Activated CD8-positive, alpha-beta memory T cell treated with anti-CD3 and anti-CD28 coated beads, Interleukin-2, amount 50 U/mL, for 4 hours (primary cell): Measurements from ENCODE around the gene ASB2.
A peak's percentile ranks its signal among the peaks of the same experiment; 100 is the strongest.

ENCODE experiments used
- DNase-seq: peaks from one replicate; pipeline ENCODE4 v3.0.0-alpha.2; 2020

Gene ASB2

GRCh38 chr14:93898081-93898611, 78.2 kb downstream of the ASB2 start:
- DNase-seq = no peak

- no peak for DNase-seq
These were observed 78.9 kb downstream of the ASB2 start for GRCh38 chr14:93897476-93897845.

- no peak for DNase-seq
These were observed 81.3 kb downstream of the ASB2 start for GRCh38 chr14:93895023-93895604.

GRCh38 chr14:93893661-93894261, 82.6 kb downstream of the ASB2 start:
- no peak for DNase-seq

GRCh38 chr14:93892923-93893558, 83.3 kb downstream of the ASB2 start:
- peak; percentile 74 for DNase-seq

GRCh38 chr14:93892505-93892839, 83.9 kb downstream of the ASB2 start:
- no peak for DNase-seq

GRCh38 chr14:93891756-93892504, 84.4 kb downstream of the ASB2 start:
- DNase-seq = no peak

- DNase-seq = no peak
These were observed 86.5 kb downstream of the ASB2 start for GRCh38 chr14:93889739-93890483.

- no peak for DNase-seq
These were observed 87.4 kb downstream of the ASB2 start for GRCh38 chr14:93888995-93889394.

- no peak for DNase-seq
These were observed 91.4 kb downstream of the ASB2 start for GRCh38 chr14:93884950-93885349.
